Body of pancreas (tissue), 4 donors: Measurements from ENCODE around the gene FOXK2. TPM values are rescaled to one million over a fixed set of nuclear protein-coding genes. Genes with fewer than 3 reads are reported as not detected.
A peak's percentile ranks its signal among the peaks of the same experiment; 100 is the strongest.
"Not testable (repeated sequence)": the region's sequence is repeated elsewhere in the genome, so short reads cannot be mapped to it uniquely, and the experiment has no call there.

ENCODE experiments used
- ATAC-seq: fragments of 150-250 bp; one replicate; pipeline ENCODE4 v1.9.1; 2016
- DNase-seq, 4 donors: peaks; one replicate each; pipeline ENCODE4 v3.0.0-alpha.2; 2019
- H3K27ac ChIP-seq, 4 donors: fragments of 200-600 bp; sonication (generic); 1 replicate in 3 of 4; 2 replicates in 1 of 4; pipeline versions ENCODE4 v1.5.1 to v1.6.1; 2016 to 2019; ENCODE audit warnings: mild to moderate bottlenecking in 1 of 4, mixed read lengths in 1 of 4, moderate library complexity in 1 of 4
- H3K27me3 ChIP-seq, 2 donors: fragments of 200-600 bp; sonication (generic); one replicate each; pipeline ENCODE4 v1.6.0; 2016; ENCODE audit warnings: mild to moderate bottlenecking in 1 of 2
- H3K36me3 ChIP-seq, 2 donors: fragments of 200-600 bp; sonication (generic); replicated peaks in 1 of 2; 2 replicates each; pipeline ENCODE4 v1.5.1; 2016; ENCODE audit warnings: low read depth in 2 of 2; ENCODE audit not compliant: insufficient read depth in 1 of 2
- H3K4me1 ChIP-seq: fragments of 200-600 bp; sonication (generic); one replicate; pipeline ENCODE4 v1.6.0; 2016
- H3K4me3 ChIP-seq, 2 donors: fragments of 200-600 bp; sonication (generic); 1 replicate in 1 of 2; 2 replicates in 1 of 2; pipeline ENCODE4 v1.5.1; 2016 to 2019
- H3K9me3 ChIP-seq, 3 donors: fragments of 200-600 bp; sonication (generic); 1 replicate in 2 of 3; 2 replicates in 1 of 3; pipeline ENCODE4 v1.5.1; 2016
- POLR2A ChIP-seq, 3 donors: fragments of 450-650 bp; IDR thresholded peaks; one replicate each; pipeline ENCODE4 v1.6.1; 2016; ENCODE audit warnings: antibody characterized with exemption in 3 of 3, mild to moderate bottlenecking in 2 of 3
- WGBS, 2 donors: methylation state at CpG; one replicate each; pipeline ENCODE4 v1.1.5; 2017; 5-methylcytosine and 5-hydroxymethylcytosine counted together
- intact Hi-C: fragments of 100-400 bp; cut with DNase I; formaldehyde crosslinking; loops from one replicate; pipeline ENCODE4 v1.15.1; 2023
- total RNA-seq, 2 donors: library from RNA; depleted of rRNA; stranded (reverse); fragments of >200 nt; gene quantifications; one replicate each; pipeline ENCODE4 v1.1.0, GENCODE V29; 2016
- TF ChIP-seq, protein P1 (sequence below), 7 experiments: fragments of 450-650 bp in 4 of 7; fragments of 200-600 bp in 3 of 7; sonication (generic) in 3 of 7; IDR thresholded peaks; one replicate each; pipeline ENCODE4 v1.5.1; 2016 to 2019; ENCODE audit warnings: antibody characterized with exemption in 7 of 7

FOXK2 gene
- total RNA-seq, 2 donors from 2014 or later: 10.6 to 25.1 TPM

DNA sequence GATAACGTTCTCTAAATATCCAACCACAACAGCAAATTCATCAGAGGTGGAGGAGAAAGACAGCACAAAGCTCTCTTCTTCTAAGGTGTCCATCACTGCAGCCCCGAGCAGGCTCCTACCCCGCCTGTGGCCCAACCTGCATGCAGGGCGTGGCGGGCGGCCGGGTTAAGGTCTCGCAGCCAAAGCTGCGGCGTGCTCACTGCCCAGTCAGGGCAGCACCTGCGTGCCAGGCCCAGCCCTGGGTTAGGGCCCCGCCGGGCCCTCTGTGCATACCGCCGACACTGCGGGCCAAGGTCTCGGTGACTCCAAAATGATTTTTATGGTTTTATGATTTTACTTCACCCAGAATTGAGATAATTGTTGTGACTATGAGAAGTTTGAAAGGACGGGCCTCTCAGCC, 57.8 kb downstream of the FOXK2 start:
- no peak for ATAC-seq
- Histone ChIP-seq H3K27ac (no peak overlapping the region), H3K4me3 (no peak overlapping the region), H3K9me3 (no peaks in the 10 kb centered on the region), H3K4me1 (no peaks in the 10 kb centered on the region), H3K36me3 (peaks cover 0 to 11% of the 10 kb centered on the region in 2 donors), H3K27me3 (no peaks in the 10 kb centered on the region)
- WGBS, 2 donors: 90 to 93% methylated on average over 5 to 18 of the region's 18 CpGs
- DNase-seq: no peak
- intact Hi-C loops: no loop called here
- TF ChIP-seq, protein P1, sequence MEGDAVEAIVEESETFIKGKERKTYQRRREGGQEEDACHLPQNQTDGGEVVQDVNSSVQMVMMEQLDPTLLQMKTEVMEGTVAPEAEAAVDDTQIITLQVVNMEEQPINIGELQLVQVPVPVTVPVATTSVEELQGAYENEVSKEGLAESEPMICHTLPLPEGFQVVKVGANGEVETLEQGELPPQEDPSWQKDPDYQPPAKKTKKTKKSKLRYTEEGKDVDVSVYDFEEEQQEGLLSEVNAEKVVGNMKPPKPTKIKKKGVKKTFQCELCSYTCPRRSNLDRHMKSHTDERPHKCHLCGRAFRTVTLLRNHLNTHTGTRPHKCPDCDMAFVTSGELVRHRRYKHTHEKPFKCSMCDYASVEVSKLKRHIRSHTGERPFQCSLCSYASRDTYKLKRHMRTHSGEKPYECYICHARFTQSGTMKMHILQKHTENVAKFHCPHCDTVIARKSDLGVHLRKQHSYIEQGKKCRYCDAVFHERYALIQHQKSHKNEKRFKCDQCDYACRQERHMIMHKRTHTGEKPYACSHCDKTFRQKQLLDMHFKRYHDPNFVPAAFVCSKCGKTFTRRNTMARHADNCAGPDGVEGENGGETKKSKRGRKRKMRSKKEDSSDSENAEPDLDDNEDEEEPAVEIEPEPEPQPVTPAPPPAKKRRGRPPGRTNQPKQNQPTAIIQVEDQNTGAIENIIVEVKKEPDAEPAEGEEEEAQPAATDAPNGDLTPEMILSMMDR (IDR thresholded peaks at IDR 0.05): no peak
- TF ChIP-seq POLR2A (IDR thresholded peaks at IDR 0.05): no peak

DNA sequence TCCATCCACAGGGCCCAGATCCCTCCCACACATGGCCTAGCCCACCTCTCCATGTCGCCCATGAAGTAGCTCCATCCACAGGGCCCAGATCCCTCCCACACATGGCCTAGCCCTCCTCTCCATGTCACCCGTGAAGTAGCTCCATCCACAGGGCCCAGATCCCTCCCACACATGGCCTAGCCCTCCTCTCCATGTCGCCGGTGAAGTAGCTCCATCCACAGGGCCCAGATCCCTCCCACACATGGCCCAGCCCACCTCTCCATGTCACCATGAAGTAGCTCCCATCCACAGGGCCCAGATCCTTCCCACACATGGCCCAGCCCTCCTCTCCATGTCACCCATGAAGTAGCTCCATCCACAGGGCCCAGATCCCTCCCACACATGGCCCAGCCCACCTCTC, 60.4 kb downstream of the FOXK2 start:
- H3K36me3 ChIP-seq: peaks cover 0 to 12% of the 10 kb centered on the region in 2 donors
- H3K4me1 ChIP-seq, ATAC-seq, H3K9me3 ChIP-seq, H3K4me3 ChIP-seq, DNase-seq, intact Hi-C loops, H3K27me3 ChIP-seq, H3K27ac ChIP-seq: not testable (repeated sequence)
- WGBS, 2 donors: 79 to 84% methylated on average over 4 of the region's 4 CpGs

DNA sequence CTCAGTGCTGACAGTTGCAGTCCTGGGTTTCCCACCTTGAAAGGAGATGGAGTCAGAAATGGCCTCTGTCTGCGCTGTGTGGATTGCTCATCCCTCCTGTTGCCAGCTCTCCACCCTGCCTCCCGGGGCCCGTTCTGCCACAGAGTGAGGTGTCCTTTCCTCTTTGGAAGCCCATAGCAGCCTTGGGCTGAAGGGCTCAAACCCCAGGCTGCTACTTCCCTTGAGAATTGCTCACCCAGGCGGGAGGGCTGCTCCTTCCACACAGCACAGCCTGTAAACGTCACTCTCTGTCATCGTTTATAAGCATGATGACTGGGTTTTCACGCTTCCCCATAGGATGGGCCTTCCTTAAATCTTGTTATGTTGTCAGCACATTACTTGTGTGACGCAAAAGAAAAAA, 62.7 kb downstream of the FOXK2 start:
- WGBS, 2 donors: 86 to 95% methylated on average over 5 to 8 of the region's 8 CpGs
- H3K36me3 ChIP-seq: peaks cover 0 to 14% of the 10 kb centered on the region in 2 donors
- H3K9me3 ChIP-seq: no peaks in the 10 kb centered on the region
- DNase-seq (no peak), ATAC-seq (no peak)
- intact Hi-C loops: no loop called here
- H3K27ac ChIP-seq: no peak overlapping the region
- H3K4me3 ChIP-seq: no peak overlapping the region
- no peak for TF ChIP-seq POLR2A (IDR thresholded peaks at IDR 0.05)
- TF ChIP-seq, protein P1 (IDR thresholded peaks at IDR 0.05): no peak
- no peaks in the 10 kb centered on the region for H3K4me1 ChIP-seq
- no peaks in the 10 kb centered on the region for H3K27me3 ChIP-seq

DNA sequence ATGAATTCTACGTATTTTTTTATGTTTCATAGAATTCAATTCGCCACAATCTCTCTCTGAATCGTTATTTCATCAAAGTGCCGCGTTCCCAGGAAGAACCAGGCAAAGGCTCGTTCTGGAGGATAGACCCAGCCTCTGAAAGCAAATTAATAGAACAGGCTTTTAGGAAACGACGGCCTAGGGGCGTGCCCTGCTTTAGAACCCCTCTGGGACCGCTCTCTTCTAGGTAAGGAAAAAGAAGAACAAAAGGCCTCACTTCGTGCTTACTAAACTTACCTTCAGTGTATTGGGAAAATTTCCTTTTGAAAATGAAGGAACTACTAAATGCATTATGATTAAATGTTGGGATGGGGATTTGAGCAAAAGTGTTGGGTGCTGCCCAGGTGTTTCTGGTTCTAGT, 63.2 kb downstream of the FOXK2 start:
- Histone ChIP-seq H3K9me3 (no peaks in the 10 kb centered on the region), H3K27ac (no peak overlapping the region), H3K27me3 (no peaks in the 10 kb centered on the region), H3K4me1 (no peaks in the 10 kb centered on the region), H3K36me3 (peaks cover 0 to 13% of the 10 kb centered on the region in 2 donors), H3K4me3 (no peak overlapping the region)
- intact Hi-C loops: no loop called here
- DNase-seq: no peak
- TF ChIP-seq, protein P1 (IDR thresholded peaks at IDR 0.05): no peak
- no peak for TF ChIP-seq POLR2A (IDR thresholded peaks at IDR 0.05)
- no peak for ATAC-seq
- 93 to 95% methylated on average over 11 of the region's 11 CpGs for WGBS, 2 donors

GRCh38 chr17:82583720-82584234, 64.2 kb downstream of the FOXK2 start:
- WGBS, 2 donors: 85 to 94% methylated on average over 17 to 27 of the region's 28 CpGs
- no peaks in the 10 kb centered on the region for H3K9me3 ChIP-seq
- DNase-seq: no peak
- H3K27me3 ChIP-seq: no peaks in the 10 kb centered on the region
- peaks cover 0 to 13% of the 10 kb centered on the region in 2 donors for H3K36me3 ChIP-seq
- no peaks in the 10 kb centered on the region for H3K4me1 ChIP-seq
- no peak overlapping the region for H3K4me3 ChIP-seq
- no peak for ATAC-seq
- H3K27ac ChIP-seq: no peak overlapping the region
- TF ChIP-seq, protein P1 (IDR thresholded peaks at IDR 0.05): no peak
- TF ChIP-seq POLR2A (IDR thresholded peaks at IDR 0.05): no peak
- intact Hi-C loops: no loop called here

GRCh38 chr17:82585935-82586575, 66.5 kb downstream of the FOXK2 start:
- H3K4me3 ChIP-seq, H3K9me3 ChIP-seq, H3K27me3 ChIP-seq, H3K4me1 ChIP-seq, ATAC-seq, intact Hi-C loops: not testable (repeated sequence)
- Histone ChIP-seq H3K27ac (peak overlapping the region in 1 of 4 donors; percentile 34), H3K36me3 (peaks cover 0 to 13% of the 10 kb centered on the region in 2 donors)
- WGBS, 2 donors: 78 to 85% methylated on average over 16 to 18 of the region's 23 CpGs
- DNase-seq: peak in 3 of 4 donors; percentile 35 to 42 (median 39)
